ENCODE results near the gene ADD3. TPM values are rescaled to one million over a fixed set of nuclear protein-coding genes. Genes with fewer than 3 reads are reported as not detected.

The ADD3 gene
- total RNA-seq, 1 experiment from 2014 or later: 59.9 TPM

GRCh38 chr10:109969760-109970346, 37.9 kb upstream of the ADD3 start:
- H2BK12ac ChIP-seq (ENCODE audit: insufficient read length, low read depth, low read length): no peak overlapping the region
- H3T11ph ChIP-seq (ENCODE audit: low read length): no peak overlapping the region
- no peak overlapping the region for H2AK5ac ChIP-seq (ENCODE audit: insufficient read length, low read length)
- no peak overlapping the region for H2BK20ac ChIP-seq (ENCODE audit: low read depth, low read length, poor library complexity, severe bottlenecking)
- H4K20me1 ChIP-seq (ENCODE audit: control insufficient read depth, insufficient read depth, insufficient read length): no peaks in the 10 kb centered on the region
- H4K5ac ChIP-seq (ENCODE audit: insufficient read length, low read depth, low read length): no peak overlapping the region
- no peak for TF ChIP-seq CTCF (conservative IDR thresholded peaks at IDR 0.05)
- H3K23ac ChIP-seq (ENCODE audit: insufficient read length, low read depth, low read length): peak overlapping the region; percentile 10
- H3K14ac ChIP-seq (ENCODE audit: insufficient read depth, low read length): no peak overlapping the region
- no peak overlapping the region for H3K4me3 Mint-ChIP-seq
- no peak overlapping the region for H3K27ac ChIP-seq (ENCODE audit: insufficient read length, low read depth, low read length)
- no peaks in the 10 kb centered on the region for H3K79me2 ChIP-seq (ENCODE audit: insufficient read depth, low read length)
- no peaks in the 10 kb centered on the region for H3K36me3 Mint-ChIP-seq (ENCODE audit: insufficient read depth in 1 of 3, low read depth in 3 of 3)
- H3K79me1 ChIP-seq (ENCODE audit: insufficient read depth, low read depth, low read length, poor library complexity, severe bottlenecking): no peaks in the 10 kb centered on the region
- no peak overlapping the region for H3K4me2 ChIP-seq (ENCODE audit: insufficient read depth, insufficient read length, low read length)
- H3K56ac ChIP-seq (ENCODE audit: insufficient read length, low read depth, low read length): no peak overlapping the region
- DNase-seq: no peak
- H4K91ac ChIP-seq (ENCODE audit: insufficient read length, low read depth, low read length): no peak overlapping the region
- H3K23me2 ChIP-seq (ENCODE audit: insufficient read length, low read depth, low read length, poor library complexity, severe bottlenecking): peaks cover 3% of the 10 kb centered on the region
- H2BK5ac ChIP-seq (ENCODE audit: insufficient read length, low read length): no peak overlapping the region
- H3K4ac ChIP-seq (ENCODE audit: low read depth, low read length): no peak overlapping the region
- WGBS (ENCODE audit: extremely low coverage, insufficient read length, low lambda C conversion rate): no CpG with 5 or more reads among the region's 8 CpGs
- no peaks in the 10 kb centered on the region for H3K27me3 Mint-ChIP-seq (ENCODE audit: low read depth)
- no peak overlapping the region for H3K18ac ChIP-seq (ENCODE audit: insufficient read length, low read depth, low read length)
- no peak overlapping the region for H4K8ac ChIP-seq (replicated peaks; ENCODE audit: insufficient read length, low read depth, low read length)
- H3K27ac Mint-ChIP-seq: no peak overlapping the region
- no peak overlapping the region for H2AFZ ChIP-seq (ENCODE audit: low read length)
- H3K9me3 Mint-ChIP-seq: no peaks in the 10 kb centered on the region
- H3K27me3 ChIP-seq (ENCODE audit: insufficient read depth, low read length): no peaks in the 10 kb centered on the region
- no peaks in the 10 kb centered on the region for H3K9me3 ChIP-seq (ENCODE audit: control insufficient read depth, low read depth, low read length)
- no peak overlapping the region for H2BK120ac ChIP-seq (ENCODE audit: low read depth, low read length, poor library complexity, severe bottlenecking)
- H2BK15ac ChIP-seq (ENCODE audit: low read depth, low read length): no peak overlapping the region
- no peak overlapping the region for H3K9ac ChIP-seq (ENCODE audit: extremely low read depth, insufficient read length, low read length)
- peaks cover 8% of the 10 kb centered on the region; the same call in 1 of the 2 replicates for H3K4me1 ChIP-seq (ENCODE audit: insufficient read depth, low read length)
- peaks cover 18 to 26% of the 10 kb centered on the region in 2 experiments for H3K4me1 Mint-ChIP-seq

Data from H9 (cell line).